Stimulated activated CD8-positive, alpha-beta memory T cell treated with anti-CD3 and anti-CD28 coated beads, Interleukin-15, amount 100 ng/mL, for 48 hours (primary cell): ENCODE results near the gene SLC10A1.

Experiments used
- DNase-seq, 2 donors: peaks; one replicate each; pipeline ENCODE4 v3.0.0-alpha.2; 2020; ENCODE audit warnings: low read depth in 2 of 2

The SLC10A1 gene

DNA sequence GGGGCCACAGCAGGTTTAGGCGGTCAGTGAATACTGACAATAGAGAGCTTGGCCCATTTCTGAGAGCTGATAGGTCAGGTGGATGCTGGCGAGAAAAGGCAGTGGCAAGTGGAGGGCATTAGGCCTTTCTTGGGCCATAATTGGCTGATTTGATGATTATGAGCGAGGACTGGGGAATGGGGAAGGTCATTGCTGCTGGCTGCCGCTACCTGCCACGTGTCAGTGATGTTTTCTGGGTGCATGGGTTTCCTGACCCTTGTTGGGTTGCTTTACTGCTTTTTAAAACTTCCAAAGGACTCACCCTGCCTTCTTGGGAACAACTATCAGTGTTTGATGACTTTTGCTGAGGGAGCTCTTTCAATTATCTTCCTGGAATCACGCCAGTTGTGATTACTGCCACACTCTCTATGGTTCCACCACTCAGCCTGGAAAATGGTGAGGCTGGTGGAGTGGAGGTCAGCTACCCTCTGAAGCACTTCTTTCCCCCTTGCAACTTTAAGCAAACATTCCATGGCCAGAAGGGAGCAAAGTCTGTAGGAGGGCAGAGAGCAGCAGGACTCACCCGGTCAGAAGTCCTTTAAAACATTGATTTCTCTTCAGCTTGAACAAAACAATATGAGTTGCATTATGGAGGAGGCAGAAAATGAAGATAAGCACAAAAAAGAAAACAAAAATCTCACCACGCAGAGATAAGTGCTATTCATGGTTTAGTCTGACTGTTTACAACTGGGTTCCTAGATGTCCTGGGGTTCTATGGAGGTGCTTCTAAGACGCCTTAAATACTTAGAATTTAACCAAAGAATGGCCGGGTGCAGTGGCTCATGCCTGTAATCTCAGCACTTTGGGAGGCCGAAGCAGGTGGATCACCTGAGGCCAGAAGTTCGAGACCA is 12.1 kb upstream of the SLC10A1 start:
- no peak for DNase-seq

DNA sequence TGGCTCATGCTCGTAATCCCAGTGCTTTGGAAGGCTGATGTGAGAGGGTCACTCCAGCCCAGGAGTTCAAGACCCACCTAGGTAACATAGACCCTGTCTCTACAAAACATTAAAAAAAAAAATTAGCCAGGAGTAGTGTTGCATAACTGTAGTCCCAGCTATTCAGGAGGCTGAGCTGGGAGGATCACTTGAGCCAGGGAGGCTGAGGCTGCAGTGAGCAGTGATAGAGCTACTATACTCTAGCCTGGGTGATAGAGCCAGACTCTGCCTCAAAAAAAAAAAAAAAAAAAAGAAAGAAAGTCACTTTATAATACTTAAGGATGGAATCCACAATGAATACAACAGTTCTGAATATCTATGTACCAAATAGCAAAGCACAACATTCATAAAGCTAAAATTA is 10.2 kb upstream of the SLC10A1 start:
- DNase-seq: no peak

DNA sequence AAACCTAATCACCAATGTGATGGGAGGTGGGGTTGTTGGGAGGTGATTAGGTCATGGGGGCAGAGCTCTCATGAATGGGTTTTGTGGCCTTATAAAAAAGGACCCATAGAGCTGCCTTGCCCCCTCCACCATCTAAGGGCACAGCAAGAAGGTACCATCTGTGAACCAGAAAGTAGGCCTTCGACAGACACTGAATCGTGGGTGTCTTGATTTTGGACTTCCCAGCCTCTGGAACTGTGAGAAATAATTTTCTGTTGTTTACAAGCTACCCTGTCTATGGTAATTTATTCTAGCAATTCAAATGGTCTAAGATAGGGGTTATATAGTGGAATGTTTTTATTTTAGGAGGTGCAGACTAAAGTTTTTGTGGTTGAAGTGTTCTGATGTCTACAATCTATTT is 7.9 kb upstream of the SLC10A1 start:
- DNase-seq: no peak

DNA sequence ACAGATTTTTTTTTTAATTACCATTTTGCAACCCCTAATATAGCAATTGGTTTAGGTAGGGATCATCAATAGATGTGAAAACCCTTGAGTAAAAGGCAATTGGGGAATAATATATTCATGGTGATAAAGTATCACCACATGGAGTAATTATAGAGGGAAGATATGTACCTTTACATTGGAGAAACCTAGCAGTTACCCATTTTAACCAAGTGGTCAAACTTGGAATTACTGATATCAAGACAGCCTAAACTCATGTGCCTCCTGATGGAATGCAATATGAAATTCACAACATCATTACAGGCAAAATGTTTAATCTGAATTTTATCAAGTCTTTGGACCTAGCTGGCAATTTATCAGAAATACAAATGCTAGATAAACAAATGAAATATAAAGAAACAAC is 6.7 kb upstream of the SLC10A1 start:
- no peak for DNase-seq

DNA sequence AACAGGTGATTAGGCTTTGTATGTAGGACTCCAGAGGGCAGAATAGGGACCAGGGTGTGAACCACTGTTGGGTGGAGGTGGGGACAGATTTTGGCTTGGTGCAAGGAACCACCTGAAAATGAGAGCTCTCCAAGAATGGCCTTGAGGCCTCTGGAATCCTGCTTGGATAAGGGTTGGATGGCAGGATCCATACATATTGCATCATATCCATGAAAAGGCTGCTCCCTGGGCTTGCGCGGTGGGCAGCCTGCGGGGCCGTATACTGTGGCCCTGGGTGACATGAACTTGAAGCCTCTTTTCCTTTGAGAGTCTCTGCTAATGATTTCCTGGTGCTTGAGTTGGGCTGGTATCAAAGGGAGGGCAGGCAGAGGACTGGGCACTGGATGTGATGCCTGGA is 1.3 kb upstream of the SLC10A1 start:
- no peak for DNase-seq

DNA sequence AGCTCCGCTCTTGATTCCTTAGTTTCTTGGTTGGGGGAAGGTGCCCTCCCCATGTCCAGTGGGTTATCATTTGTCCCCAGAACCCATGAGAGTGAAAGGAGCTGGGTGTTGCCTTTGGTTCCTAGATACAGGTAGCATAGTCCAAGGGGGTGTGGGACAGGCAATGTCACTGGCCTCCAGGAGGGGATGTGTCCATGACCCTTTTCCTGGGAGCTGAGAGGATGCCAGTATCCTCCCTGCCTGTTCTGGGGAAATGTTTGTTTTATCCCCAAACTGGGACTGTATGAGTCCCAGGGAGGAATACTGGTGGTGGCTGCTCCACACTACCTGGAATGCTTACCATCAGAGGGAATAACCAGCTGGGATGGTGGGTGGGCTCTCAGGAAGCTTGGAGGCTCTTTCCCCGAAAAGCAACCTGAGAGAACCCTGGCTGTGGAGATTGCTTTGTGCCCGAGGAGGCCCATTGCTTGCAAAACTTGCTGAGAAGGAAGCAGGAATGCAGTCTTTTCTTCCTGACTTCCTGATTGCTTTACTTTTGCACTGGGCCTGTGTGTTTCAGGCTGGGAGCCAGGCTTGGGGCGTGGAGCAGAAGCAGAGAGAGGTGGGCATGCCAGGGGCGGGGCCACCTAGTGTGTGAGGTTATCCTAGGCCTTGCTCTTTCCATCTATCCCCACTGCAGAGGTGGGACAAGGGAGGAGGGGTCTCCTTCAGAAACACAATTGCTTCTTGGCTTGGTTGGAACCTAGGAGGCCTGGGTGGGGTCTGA is 715 bp upstream of the SLC10A1 start:
- no peak for DNase-seq

DNA sequence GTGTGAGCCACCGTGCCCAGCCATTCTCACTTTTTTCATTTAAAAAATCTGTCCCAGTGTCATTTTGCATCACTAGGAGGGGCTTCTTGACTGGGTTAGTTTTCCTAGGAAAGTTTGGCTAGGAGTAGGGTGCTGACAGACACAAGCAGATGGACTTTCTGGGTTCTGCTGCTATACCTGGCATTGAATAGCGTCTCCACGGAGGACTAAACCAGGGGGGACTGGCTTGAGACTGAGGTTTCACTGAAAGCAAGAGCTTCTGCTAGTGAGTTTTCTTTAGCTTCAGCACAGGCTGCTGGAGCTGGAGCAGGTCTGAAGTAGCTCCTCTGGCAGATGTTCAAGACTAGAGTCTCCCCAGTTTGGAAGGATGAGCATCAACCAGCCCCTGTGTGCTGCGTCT is 1.4 kb downstream of the SLC10A1 start:
- DNase-seq: no peak

DNA sequence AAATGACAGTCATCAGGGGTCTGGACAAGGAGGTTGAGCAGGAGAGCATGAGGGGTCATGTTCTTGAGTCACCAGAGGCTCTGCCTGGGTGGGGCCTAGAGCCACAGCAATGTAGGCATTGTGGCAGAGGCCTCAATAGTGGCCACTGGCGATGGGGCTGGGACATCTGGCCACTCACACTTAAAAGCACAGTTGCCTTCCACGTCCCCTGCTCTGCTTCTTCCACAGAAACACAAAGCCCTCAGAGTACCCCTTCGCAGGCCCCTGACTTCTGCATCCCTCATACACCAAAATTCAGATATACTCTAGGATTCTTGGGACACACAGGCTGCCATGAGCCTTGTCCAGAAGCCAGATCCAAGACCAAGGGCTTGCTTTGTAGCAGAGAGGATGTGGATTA is 2.2 kb downstream of the SLC10A1 start:
- no peak for DNase-seq

DNA sequence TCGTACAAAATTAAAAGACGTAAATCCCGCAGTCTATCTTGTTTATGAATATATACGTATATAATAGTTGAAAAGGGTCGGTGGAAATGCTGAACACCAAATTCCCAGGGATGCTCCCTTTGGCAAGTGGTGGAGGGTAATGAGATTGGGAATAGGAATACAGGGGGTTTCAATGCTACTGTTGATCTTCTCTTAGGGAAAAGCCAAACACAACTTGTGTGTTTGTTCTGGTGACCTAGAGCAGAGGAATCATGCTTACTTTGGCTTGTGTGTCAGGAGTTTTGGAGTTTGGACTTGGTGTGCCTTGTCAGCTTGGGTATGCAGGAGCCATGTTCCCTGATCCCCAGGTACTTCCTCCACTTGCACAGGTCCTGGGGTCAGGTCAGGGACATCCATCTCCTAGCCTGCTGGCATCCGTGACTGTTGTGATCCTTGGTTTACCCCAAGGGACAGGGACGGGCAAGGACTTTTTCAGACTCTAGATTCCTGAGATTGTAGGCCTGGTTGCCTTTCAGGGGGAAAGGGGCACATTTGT is 4.1 kb downstream of the SLC10A1 start:
- no peak for DNase-seq

DNA sequence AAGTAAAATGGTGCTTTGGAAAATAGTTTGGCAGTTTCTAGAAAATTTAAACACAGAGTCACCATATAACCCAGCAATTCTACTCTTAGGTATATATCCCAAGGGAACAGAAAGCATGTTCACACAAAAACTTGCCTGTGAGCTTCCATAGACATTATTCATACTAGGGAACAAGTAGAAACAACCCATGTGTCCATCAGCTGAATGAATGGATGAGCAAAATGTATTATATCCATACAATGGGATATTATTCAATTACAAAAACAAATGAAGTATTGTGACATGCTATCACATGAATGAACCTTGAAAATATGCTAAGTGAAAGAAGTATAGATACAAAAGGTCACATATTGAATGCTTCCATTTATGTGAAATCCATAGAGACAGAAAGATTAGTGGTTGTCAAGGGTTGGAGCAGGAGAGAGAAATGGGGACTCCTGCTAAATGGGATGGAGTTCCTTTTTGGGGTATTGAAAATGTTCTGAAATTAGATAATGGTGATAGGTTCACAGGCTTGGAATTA is 7.9 kb downstream of the SLC10A1 start:
- DNase-seq: no peak

DNA sequence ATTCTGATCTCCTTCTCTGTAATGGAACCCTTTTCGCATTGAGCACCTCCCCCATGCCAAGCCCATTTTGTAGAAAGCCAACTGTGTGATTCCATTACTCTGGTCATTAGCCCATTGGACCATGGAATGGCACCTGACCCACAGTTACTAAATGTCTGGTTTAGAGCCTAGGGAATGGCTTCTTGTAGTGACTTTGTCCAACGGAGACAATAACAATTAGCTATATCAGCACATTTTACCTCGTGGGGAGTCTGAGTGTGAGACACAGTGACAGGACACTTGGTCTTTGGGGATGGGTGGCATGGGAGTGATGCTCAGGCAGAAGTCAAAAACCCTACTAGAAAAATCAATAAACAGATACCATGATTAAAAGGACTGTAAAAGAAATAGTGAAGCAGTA is 10.4 kb downstream of the SLC10A1 start:
- no peak for DNase-seq

DNA sequence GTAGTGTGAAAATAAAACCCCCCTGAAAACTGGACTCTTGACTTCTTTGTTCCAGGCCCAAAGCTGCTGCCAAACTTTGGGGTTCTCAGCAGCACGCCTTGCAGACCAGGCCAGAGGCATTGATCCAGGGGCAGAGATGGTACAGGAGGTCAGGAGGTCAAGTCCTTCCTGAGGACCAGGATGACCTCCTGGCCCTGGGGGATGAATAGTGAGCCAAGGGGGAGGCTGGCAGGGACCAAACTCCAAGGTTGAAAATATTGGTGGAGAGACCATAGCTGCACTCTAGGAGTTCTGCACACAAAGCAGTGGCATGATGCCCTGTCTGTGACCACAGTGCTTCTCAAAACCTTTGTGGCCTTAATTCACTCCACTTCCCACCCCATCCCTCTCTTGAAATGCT is 12.1 kb downstream of the SLC10A1 start:
- DNase-seq: no peak

DNA sequence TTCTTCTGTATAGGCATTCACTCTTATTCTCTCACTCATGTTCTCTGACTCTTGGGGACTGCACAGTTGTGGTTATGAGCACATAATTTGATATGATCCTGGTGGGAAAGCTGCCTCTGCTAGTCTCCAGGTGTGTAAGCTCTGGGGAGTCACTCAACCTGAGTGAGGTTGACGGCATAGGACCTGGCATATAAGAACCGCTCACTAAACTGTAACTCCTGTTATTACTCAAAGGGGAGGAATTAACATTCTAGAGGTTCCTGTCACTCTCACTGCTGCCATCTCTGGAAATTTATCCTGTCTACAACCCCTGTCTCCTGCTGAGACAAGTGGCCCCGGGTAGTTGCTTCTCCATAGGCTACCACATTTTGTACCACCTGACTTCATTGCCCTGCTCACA is 16.1 kb downstream of the SLC10A1 start:
- no peak for DNase-seq

DNA sequence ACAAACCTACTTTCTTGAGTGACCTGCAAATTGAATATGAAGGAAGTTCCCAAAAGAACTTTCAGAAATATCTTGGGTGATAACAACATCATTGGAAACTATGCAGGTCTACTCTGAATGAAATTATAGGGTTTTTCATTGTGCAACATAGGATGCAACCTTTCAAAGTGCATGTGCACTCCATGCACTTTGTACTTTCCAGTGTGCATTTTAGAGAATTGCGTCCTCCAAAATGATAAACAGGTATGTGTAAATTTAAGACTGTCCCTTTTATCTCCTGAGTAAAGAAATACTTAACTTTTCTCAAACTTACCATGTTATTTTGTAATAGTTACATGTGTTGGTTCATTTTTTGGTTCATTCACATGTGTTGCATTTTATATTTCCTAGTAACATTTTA is 16.9 kb downstream of the SLC10A1 start:
- DNase-seq: no peak

DNA sequence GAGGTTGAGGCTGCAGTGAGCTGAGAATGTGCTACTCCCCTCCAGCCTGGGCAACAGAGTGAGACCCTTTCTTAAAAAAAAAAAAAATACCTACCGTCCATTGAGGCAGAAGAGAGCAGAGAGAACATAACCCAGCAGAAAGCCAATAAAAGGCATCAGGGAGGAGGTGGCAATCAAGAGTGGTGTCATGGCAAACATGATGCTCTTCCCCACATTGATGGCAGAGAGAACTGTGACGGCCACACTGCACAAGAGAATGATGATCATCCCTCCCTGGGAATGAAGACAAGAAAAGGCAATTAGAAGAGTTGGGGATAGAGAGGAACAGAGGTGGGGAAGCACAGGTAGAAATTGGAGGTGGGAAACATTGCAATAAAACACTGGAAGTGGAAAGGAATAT is 18.0 kb downstream of the SLC10A1 start:
- DNase-seq: no peak

DNA sequence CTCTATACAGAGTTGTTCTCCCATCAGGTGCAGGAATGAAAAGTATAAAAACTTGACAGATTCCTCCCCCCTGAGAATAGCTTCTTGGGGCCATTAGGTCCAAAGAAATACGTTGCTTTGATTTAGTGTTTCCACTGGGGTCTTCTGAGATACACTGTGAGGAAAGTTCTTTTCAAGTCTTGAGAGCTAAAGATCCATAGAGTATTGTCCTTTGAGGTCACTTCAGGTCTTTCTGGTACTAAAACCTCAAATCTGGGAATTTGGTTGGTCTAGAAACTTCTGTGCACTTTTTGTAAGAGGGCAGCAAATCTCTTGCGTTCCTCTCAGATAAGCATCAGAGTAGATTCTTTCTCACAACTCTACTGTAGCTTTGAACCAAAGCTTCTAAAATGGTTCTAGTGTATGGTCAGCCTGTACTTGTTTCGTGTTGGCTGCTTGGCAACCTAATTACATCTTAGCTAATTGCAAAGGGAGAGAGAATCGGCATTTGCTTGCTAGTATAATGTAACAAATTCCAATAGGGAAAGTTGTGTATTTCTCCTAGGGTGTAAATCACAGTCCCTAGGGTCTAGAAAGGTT is 20.1 kb downstream of the SLC10A1 start:
- no peak for DNase-seq

DNA sequence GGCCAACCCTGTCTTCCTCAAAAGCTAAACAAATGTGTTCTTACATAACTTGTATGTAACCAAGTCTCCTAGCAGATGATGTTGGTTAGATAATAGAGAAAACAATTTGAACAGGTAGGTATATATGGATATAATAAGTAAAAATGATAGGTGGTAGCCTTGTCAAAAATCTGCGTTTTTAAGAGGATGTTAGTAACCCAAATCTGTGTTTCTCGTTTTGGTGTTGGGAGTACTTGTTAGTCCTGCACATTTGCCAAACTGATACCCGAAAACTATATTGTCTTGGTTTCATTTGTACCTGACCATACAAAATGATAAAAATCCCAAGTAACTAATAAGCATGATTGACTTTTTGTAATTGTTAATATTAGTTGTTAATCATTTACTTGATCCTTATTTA is 22.0 kb downstream of the SLC10A1 start:
- no peak for DNase-seq

DNA sequence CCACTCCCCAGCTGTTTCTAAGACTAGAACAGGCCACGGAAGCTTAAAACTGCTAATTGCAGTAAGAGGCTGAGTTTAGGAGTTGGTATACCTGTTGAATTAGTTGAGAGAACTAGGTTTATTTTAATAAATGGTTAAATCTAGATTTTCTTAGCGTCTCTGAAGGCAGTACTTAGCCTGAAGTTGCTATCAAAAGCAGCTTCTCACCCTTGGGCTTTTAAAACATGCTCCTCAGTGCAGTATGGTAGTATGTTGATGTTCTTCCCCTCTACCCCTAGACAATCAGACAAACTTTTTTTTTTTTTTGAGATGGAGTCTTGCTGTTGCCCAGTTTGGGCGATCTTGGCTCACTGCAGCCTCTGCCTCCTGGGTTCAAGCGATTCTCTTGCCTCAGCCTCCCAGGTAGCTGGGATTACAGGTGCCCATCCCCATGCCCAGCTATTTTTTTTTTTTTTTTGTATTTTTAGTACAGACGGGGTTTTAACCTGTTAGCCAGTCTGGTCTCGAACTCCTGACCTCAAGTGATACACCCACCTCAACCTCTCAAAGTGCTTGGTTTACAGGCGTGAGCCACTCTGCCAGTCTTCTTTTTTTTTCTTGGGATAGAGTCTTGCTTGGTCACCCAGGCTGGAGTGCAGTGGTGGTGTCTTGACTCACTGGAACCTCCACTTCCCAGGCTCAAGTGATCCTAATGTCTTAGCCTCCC is 23.3 kb downstream of the SLC10A1 start:
- no peak for DNase-seq

DNA sequence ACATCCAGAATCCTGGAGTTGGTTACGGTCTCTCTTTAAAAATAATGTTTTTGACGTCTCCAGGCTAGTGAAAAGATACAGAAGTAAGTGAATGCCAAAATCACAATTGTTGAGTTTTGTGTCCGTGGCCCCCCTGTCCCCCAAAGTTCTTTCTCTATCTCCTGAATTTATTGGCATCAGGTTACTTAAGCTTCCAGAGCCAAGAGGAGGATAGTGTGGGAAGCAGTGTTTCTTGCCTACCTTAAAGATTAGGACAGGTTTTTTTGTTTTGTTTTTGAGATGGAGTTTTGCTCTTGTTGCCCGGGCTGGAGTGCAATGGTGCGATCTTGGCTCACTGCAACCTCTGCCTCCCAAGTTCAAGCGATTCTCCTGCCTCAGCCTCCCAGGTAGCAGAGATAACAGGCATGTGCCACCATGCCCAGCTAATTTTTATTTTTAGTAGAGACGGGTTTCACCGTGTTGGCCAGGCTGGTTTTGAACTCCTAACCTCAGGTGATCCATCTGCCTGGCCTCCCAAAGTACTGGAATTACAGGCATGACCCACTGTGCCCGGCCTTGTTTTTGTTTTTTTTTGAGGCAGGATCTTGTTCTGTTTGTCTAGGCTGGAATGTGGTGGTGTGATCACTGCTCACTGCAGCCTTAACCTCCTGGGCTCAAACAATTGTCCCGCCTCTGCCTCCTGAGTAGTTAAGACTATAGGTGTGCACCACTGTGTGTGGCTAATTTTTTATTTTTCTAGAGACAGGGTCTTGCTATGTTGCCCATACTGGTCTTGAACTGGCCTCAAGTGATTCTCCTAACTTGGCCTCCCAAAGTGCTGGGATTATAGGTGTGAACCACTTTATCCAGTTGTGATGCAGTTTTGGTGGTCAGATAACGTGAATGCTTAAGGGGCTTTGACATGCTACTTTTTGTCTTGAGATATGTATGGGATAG is 24.7 kb downstream of the SLC10A1 start:
- no peak for DNase-seq

DNA sequence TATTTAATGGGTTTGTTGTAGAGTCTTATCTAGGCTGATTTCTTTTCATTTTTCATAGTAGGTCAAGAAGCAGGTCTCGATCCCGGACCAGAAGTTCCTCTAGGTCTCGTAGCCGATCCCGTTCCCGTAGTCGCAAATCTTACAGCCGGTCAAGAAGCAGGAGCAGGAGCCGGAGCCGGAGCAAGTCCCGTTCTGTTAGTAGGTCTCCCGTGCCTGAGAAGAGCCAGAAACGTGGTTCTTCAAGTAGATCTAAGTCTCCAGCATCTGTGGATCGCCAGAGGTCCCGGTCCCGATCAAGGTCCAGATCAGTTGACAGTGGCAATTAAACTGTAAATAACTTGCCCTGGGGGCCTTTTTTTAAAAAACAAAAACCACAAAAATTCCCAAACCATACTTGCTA is 25.9 kb downstream of the SLC10A1 start:
- DNase-seq: no peak

DNA sequence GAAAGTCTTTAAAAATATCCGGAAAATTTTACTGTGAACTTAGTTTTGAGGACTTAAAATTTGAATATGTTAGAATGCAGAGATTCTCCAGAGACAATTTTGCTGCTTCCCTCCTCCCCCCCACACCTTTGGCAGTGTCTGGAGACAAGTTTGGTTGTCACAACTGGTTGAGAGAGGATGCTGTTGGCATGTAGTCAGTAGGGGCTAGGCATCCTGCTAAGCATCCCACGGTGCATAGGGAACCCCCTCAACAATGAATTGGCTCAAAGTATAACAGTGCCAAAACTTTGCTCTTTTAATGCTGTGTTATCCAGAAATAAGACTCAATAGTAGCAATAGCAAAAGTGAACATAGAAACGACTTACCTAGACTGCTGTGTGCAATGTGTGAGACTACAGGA is 26.5 kb downstream of the SLC10A1 start:
- DNase-seq: no peak
